ENCODE results near the gene ADAM15. TPM values are rescaled to one million over a fixed set of nuclear protein-coding genes. Genes with fewer than 3 reads are reported as not detected.

The ADAM15 gene
- total RNA-seq, 1 experiment from 2014 or later, result 30.6 TPM

DNA sequence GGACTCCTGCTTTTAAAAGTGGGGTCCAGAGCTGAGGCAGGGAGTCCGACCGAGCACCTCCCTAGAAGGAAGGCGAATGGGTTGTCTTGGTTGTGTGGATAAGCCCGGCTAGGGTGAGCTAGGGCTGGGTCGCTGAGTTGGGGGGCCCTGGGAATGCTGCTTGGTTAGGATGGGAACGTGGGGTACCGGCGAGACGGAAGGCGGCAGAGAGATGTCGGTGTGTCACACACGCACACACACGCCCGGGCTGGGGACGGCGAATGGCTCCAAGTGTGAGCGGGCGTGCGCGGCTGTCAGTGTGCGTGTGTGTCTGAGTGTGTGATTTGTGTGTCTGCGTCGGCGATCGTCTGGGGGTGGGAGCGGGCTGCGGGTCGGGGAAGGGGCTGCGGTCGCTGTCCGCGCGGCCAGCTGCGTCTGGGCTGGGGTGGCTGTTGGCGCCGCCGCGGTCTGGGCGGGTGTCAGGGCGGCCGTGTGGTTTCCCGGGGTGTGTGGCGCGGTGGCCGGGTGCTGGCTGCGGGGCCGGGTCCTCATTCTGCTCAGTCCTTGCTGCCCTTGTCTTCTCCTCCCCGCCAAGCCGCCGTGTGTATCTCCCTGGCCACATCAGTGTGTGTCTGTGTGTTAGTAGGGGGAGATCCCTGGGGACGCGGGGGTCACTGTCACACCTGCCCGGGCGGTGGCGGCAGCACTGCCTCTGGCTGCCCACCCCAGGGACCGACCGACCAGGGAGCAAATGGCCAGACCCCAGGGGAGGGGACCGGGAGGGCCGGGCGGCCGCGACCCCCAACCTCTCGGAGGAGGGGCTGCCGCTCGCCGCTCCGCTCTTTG is 28.6 kb downstream of the ADAM15 start:
- H3K4ac ChIP-seq (ENCODE audit: low read depth, low read length), result no peak overlapping the region
- peak overlapping the region; percentile 79 for H3K4me2 ChIP-seq (ENCODE audit: insufficient read depth, insufficient read length, low read length)
- peaks cover 92% of the 10 kb centered on the region for H3K27me3 Mint-ChIP-seq (ENCODE audit: low read depth)
- H3K79me2 ChIP-seq (ENCODE audit: insufficient read depth, low read length), result no peaks in the 10 kb centered on the region
- no peaks in the 10 kb centered on the region for H3K79me1 ChIP-seq (ENCODE audit: insufficient read depth, low read depth, low read length, poor library complexity, severe bottlenecking)
- no peak overlapping the region for H2BK5ac ChIP-seq (ENCODE audit: insufficient read length, low read length)
- no peak overlapping the region; the same call in 1 of the 2 replicates for H3K14ac ChIP-seq (ENCODE audit: insufficient read depth, low read length)
- H3K4me1 Mint-ChIP-seq, result peaks cover 31 to 53% of the 10 kb centered on the region in 2 experiments
- no CpG with 5 or more reads among the region's 67 CpGs for WGBS (ENCODE audit: extremely low coverage, insufficient read length, low lambda C conversion rate)
- peaks cover 0 to 6% of the 10 kb centered on the region in 2 experiments; a peak in 2 of 5 replicates for H3K9me3 Mint-ChIP-seq
- H3K27ac Mint-ChIP-seq, result no peak overlapping the region
- no peak overlapping the region for H4K5ac ChIP-seq (ENCODE audit: insufficient read length, low read depth, low read length)
- no peak overlapping the region for H2BK15ac ChIP-seq (ENCODE audit: low read depth, low read length)
- no peaks in the 10 kb centered on the region for H4K20me1 ChIP-seq (ENCODE audit: control insufficient read depth, insufficient read depth, insufficient read length)
- no peaks in the 10 kb centered on the region for H3K9me3 ChIP-seq (ENCODE audit: control insufficient read depth, low read depth, low read length)
- DNase-seq, result no peak
- no peak overlapping the region for H4K8ac ChIP-seq (replicated peaks; ENCODE audit: insufficient read length, low read depth, low read length)
- no peak overlapping the region for H3K23ac ChIP-seq (ENCODE audit: insufficient read length, low read depth, low read length)
- H2AK5ac ChIP-seq (ENCODE audit: insufficient read length, low read length), result no peak overlapping the region
- H2AFZ ChIP-seq (ENCODE audit: low read length), result no peak overlapping the region
- no peak overlapping the region for H2BK12ac ChIP-seq (ENCODE audit: insufficient read length, low read depth, low read length)
- no peak overlapping the region for H3K56ac ChIP-seq (ENCODE audit: insufficient read length, low read depth, low read length)
- H3K23me2 ChIP-seq (ENCODE audit: insufficient read length, low read depth, low read length, poor library complexity, severe bottlenecking), result peaks cover 21% of the 10 kb centered on the region
- H3K4me3 Mint-ChIP-seq, result peak overlapping the region; percentile 60 to 81
- H3K9ac ChIP-seq (ENCODE audit: extremely low read depth, insufficient read length, low read length), result no peak overlapping the region
- no peak overlapping the region for H4K91ac ChIP-seq (ENCODE audit: insufficient read length, low read depth, low read length)
- no peak overlapping the region for H3K18ac ChIP-seq (ENCODE audit: insufficient read length, low read depth, low read length)
- no peak overlapping the region for H2BK20ac ChIP-seq (ENCODE audit: low read depth, low read length, poor library complexity, severe bottlenecking)
- no peak for TF ChIP-seq CTCF (conservative IDR thresholded peaks at IDR 0.05)
- H3K27ac ChIP-seq (ENCODE audit: insufficient read length, low read depth, low read length), result no peak overlapping the region
- no peaks in the 10 kb centered on the region for H3K4me1 ChIP-seq (ENCODE audit: insufficient read depth, low read length)
- no peak overlapping the region for H2BK120ac ChIP-seq (ENCODE audit: low read depth, low read length, poor library complexity, severe bottlenecking)
- H3T11ph ChIP-seq (ENCODE audit: low read length), result no peak overlapping the region
- H3K36me3 Mint-ChIP-seq (ENCODE audit: insufficient read depth in 1 of 3, low read depth in 3 of 3), result no peaks in the 10 kb centered on the region
- peaks cover 51% of the 10 kb centered on the region for H3K27me3 ChIP-seq (ENCODE audit: insufficient read depth, low read length)
